GM10847 (cell line): Measurements from ENCODE around the gene AFAP1.

Experiments
- POLR2A ChIP-seq: IDR thresholded peaks from 2 replicates; pipeline ENCODE4 v1.6.1; 2011; ENCODE audit not compliant: insufficient read length; ENCODE audit errors: extremely low read depth

AFAP1 gene

GRCh38 chr4:7811536-7812191, 128.0 kb downstream of the AFAP1 start:
- no peak for TF ChIP-seq POLR2A

DNA sequence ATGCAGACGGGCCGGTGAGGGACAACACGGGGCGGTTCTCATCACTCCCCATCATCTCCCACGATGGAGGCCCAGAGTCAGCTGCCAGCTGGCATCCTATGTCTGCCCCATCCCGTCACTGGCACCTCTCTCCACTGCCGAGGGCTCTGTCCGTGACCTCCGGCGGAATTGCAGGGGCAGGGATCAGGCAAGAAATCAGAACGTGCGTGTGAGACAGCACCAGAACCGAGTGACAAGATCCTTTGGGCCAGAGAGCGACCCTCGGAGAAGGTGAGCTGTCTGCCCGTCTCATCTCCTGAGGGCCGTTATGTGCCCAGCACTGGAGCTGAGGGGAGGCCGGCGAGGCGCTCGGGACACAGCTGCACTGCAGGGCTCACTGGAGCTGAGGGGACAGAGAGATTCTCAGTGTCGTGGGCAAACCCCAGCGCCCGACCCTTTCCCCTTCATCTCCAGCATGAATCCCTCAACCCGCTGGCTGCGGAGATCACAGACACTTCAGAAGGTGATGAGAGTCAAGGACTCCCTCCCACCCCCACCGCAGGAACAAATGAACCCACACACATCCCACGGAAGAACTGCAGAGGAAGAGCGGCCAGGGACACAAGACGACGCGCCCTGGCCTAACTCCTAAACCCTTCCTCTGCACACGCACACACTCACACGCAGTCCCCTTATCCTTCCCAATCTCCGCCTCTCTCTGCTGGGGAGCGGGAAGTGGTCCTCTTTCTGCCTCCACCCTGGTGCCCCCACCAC, 128.7 kb downstream of the AFAP1 start:
- no peak for TF ChIP-seq POLR2A

DNA sequence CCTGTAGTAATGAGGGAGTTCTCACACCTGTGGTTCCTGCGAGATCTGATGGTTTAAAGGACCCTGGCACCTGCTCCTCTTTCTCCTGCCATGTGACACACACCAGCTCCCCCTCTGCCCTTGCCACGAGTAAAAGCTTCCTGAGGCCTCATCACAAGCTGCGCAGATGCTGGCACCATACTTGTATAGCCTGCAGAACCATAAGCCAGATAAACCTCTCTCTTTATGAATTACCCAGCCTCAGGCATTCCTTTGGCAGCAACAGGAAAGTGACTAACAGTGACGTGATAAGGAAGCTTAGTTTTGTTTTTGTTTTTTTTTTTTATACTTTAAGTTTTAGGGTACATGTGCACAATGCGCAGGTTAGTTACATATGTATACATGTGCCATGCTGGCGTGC, 130.9 kb downstream of the AFAP1 start:
- no peak for TF ChIP-seq POLR2A

- TF ChIP-seq POLR2A: no peak
Measured at GRCh38 chr4:7808181-7808580, 131.5 kb downstream of the AFAP1 start.

GRCh38 chr4:7807351-7807921, 132.2 kb downstream of the AFAP1 start:
- no peak for TF ChIP-seq POLR2A

DNA sequence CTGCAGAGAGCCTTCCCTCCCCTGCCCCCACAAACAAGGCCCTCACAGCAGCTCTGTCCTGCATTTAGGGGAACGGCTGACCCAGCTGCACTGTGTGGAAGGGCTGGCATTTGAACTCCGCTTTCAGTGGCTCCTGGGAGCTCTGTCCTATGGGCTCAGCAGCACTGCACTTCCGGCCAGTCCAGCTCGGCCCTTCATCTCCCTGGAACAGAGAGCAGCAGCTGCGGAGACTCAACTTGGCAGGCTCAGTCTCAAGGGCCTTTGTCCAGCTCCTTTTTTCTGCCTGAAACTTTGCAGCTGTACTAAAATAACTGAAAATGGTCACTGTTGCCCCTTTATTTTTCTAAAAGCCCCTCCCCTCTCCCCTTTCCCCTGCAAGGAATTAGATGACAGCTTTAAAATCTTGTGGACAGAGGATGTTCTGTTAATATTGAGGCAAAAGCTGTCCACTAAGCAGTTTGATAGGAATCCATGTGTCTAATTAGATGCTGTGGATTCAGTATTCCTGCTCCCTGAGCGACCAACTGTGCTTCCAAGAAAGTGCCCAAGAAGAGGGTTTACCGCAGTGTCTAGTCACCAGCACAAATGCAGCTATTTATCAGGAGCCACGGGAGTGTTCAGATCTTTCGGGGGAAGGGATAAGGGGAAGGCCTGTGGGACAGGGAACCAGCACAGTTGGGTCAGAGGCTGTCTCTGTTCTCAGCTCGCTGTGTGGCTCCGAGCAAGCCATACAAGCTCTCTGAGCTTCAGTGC, 133.1 kb downstream of the AFAP1 start:
- no peak for TF ChIP-seq POLR2A

GRCh38 chr4:7805533-7806337, 133.9 kb downstream of the AFAP1 start:
- no peak for TF ChIP-seq POLR2A

DNA sequence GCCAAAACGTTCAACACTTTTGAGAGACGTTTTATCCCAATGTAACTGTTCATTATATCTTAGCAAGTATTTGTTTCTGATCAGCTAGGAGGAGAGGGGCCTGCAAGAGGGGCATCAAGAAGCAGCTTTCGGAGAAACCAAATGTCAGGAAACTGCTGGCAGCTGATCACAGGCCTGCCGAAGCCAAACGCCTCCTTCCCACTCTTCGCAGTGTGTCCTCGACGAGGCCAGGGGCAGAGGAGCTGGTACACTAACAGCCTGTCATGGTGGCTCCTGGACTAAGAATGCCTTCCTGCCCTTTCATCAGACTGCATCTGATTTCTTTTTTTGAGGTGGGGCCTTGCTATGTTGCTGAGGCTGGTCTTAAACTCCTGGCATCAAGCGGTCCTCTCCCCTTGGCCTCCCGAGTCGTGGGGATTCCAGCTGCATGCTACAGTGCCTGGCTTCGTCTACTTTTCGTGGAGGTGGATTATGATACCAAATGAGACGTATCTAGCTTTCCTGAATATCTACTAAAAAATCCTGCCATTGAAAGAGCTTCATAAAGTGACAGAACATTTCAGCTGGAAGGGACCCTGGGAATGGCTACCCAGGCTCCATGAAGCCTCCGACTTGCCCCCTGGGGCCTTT, 134.8 kb downstream of the AFAP1 start:
- TF ChIP-seq POLR2A: no peak

GRCh38 chr4:7803992-7804755, 135.5 kb downstream of the AFAP1 start:
- no peak for TF ChIP-seq POLR2A

DNA sequence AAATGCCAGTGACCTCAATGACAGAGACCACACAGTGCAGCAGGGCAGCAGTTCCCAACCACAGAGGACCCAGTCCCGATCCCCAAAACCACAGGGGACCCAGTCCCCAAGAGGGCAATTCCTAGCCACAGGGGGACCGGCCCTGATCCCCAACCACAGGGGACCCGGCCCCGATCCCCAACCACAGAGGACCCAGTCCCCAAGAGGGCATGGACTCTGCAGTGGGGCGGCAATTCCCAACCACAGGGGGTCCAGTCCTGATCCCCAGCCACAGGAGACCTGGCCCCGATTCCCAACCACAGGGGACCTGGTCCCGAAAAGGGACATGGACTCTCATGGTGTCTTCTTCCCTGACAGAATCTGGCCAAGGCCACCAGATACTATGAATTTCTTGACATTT, 136.3 kb downstream of the AFAP1 start:
- TF ChIP-seq POLR2A: no peak

DNA sequence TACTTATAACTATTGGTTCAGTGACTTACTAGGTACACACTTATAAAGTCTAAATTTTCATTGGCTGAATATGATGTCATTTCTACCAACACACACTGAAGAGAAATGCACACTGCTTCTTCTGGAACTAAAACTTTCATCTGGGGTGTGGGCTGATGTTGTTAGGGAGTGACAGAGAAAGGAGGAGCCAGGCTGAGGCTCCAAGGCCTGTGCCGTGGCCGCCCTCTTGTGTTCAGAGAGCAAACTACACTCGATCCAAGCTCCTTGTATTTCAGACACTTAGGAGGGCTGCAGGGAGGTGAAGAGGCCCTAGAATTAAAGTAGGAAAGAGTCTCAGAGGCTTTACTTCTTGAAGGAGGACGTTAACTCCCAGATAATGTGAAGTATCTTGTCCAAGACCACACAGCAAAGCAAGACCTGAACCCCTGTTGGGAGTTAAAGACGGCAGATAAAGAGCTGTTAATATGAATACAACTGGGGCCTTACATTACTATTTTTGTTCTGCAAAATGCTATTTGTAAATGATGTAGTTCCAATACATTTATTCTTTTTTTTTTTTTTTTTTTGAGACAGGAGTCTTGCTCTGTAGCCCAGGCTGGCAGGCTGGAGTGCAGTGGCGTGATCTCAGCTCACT, 137.5 kb downstream of the AFAP1 start:
- TF ChIP-seq POLR2A: no peak

DNA sequence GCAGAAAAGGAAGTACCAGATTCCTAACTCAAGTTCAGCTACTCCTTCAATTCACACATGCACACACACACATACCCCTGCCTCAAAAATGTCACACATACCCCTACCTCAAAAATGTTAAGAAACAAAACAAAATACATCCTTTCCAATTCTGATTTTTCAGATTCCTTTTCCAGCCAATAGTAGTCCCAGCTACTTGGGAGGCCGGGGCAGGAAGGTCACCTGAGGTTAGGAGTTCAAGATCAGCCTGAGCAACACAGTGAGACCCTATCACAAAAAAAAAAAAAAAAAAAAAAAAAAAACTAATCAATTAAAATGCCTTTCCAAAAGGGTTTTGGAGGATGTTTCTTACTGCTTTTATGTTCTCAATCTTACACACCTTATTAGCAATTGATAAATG, 138.0 kb downstream of the AFAP1 start:
- TF ChIP-seq POLR2A: no peak

GRCh38 chr4:7801001-7801400, 138.7 kb downstream of the AFAP1 start:
- TF ChIP-seq POLR2A: no peak

DNA sequence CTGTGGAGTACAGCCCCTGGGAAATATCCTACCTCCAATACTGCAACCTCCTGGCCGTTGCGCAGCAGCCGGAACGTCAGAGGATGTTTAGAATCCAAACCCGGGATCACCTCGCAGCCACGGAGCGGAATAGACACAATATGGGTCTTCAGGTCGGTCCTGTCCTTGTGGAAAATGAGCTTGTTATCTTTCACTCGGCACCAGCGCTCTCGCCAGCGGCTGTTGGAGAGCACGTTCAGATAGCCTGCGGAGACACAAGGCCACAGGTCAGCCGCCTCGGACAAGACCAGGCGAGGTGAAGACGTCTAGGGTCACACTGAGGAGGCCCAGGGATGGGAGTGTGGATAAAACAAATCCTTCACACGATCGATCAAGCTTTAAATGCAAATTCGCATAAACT, 139.3 kb downstream of the AFAP1 start:
- TF ChIP-seq POLR2A: no peak

GRCh38 chr4:7799736-7800135, 139.9 kb downstream of the AFAP1 start:
- no peak for TF ChIP-seq POLR2A
